Measurements from ENCODE around the gene VAMP2.

DNA sequence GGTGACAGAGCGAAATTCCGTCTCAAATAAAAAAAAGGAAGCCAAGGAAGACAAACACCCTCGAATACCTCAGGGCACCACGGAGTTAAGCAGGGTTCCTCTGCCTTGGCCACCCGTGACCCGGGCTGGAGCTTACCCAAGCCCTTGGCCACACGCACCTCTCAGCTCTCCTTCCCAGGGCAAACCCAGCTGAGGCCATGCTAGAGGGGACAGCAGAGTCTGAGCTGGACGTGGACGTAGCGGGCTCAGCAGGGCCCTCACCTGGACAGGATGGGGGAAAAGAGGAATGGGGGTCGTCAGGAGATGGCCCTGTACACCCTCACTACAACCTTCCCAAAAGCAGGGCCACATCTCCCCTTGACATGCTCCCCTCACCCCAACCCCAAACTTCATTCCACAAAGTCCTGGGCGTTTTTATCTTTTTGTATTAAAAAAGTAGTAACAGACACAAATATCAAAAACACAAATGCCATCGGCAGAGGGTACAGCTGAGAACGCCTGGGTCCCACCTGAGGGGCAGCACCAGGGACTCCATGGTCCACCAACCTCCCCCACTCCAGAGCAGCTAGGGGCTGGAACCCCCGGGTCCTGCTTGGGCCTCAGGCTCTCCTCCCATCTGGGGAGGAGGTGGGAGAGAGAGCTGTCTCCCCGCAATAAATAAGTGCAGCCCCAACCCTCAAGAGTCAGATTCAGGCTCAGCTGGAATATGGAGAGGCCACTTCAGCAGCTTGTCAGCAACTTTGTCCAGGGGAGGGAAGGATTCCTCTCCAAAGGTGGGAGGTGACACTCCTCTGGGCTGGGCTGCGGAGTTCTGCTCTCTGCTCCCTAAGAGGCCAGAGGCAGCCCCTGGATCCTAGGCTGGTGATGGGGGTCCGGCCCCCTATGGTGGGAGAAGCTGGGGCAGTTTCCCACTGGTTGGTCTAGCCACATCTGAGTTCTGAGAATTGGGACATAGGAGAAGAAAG is 22.4 kb downstream of the VAMP2 start:
- TF ChIP-seq, protein P1, sequence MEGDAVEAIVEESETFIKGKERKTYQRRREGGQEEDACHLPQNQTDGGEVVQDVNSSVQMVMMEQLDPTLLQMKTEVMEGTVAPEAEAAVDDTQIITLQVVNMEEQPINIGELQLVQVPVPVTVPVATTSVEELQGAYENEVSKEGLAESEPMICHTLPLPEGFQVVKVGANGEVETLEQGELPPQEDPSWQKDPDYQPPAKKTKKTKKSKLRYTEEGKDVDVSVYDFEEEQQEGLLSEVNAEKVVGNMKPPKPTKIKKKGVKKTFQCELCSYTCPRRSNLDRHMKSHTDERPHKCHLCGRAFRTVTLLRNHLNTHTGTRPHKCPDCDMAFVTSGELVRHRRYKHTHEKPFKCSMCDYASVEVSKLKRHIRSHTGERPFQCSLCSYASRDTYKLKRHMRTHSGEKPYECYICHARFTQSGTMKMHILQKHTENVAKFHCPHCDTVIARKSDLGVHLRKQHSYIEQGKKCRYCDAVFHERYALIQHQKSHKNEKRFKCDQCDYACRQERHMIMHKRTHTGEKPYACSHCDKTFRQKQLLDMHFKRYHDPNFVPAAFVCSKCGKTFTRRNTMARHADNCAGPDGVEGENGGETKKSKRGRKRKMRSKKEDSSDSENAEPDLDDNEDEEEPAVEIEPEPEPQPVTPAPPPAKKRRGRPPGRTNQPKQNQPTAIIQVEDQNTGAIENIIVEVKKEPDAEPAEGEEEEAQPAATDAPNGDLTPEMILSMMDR (IDR thresholded peaks at IDR 0.05), result no peak
- TF ChIP-seq POLR2A (IDR thresholded peaks at IDR 0.05), result no peak
- no peak for TF ChIP-seq EP300 (IDR thresholded peaks at IDR 0.05)
- no peak for TF ChIP-seq POLR2AphosphoS5 (IDR thresholded peaks at IDR 0.05)

Measured in gastroesophageal sphincter (tissue), 3 donors.